RWPE1 (cell line): ENCODE data around the gene UTS2R.
"Not testable (repeated sequence)": the region's sequence is repeated elsewhere in the genome, so short reads cannot be mapped to it uniquely, and the experiment has no call there.

Source experiments
- CTCF ChIA-PET: fragments of 350-600 bp; sonication (Branson Sonifier 250); formaldehyde crosslinking; extraction: SDS; loops from one replicate; lab custom pipeline; 2021; lab: Yijun Ruan, JAX
- POLR2A ChIA-PET: fragments of 400-600 bp; formaldehyde crosslinking; extraction: SDS; loops from one replicate; lab custom pipeline; 2020; ENCODE audit warnings: antibody characterized with exemption; ENCODE audit not compliant: low non-redundant PET; lab: Yijun Ruan, JAX
- DNase-seq: peaks from one replicate; pipeline ENCODE4 v3.0.0; 2012; ENCODE audit warnings: low spot score
- H3K27ac ChIP-seq: fragments of 450-650 bp; 2 replicates; pipeline ENCODE4 v1.5.1; 2017
- CTCF ChIP-seq: fragments of 450-650 bp; conservative IDR thresholded peaks from 2 replicates; pipeline ENCODE4 v1.5.1; 2017; ENCODE audit warnings: low read depth, mild to moderate bottlenecking

The UTS2R gene

GRCh38 chr17:82380860-82381702 is 9.5 kb downstream of the UTS2R start:
- ChIA-PET CTCF (no interaction called here), POLR2A (no interaction called here)
- TF ChIP-seq CTCF = no peak
- no peak for DNase-seq
- H3K27ac ChIP-seq = no peak overlapping the region

GRCh38 chr17:82381703-82382009 is 10.1 kb downstream of the UTS2R start:
- DNase-seq, H3K27ac ChIP-seq, POLR2A ChIA-PET: not testable (repeated sequence)
- CTCF ChIA-PET = interaction anchor here (0.6 kb wide), 1 partner anchor 200 kb away, joined by 3 read pairs; no protein-coding TSS in a partner anchor

GRCh38 chr17:82382220-82382932 is 10.8 kb downstream of the UTS2R start:
- H3K27ac ChIP-seq, POLR2A ChIA-PET, DNase-seq: not testable (repeated sequence)
- CTCF ChIA-PET = interaction anchor here (0.6 kb wide), 1 partner anchor 199 kb away, joined by 3 read pairs; no protein-coding TSS in a partner anchor

GRCh38 chr17:82382933-82383255 is 11.3 kb downstream of the UTS2R start:
- ChIA-PET POLR2A (no interaction called here), CTCF (no interaction called here)
- no peak for DNase-seq
- no peak overlapping the region for H3K27ac ChIP-seq
- TF ChIP-seq CTCF = no peak

- H3K27ac ChIP-seq = peak overlapping the region; percentile 74; the same call in 1 of the 2 replicates
- ChIA-PET CTCF (interaction anchor here (0.5 to 1.2 kb wide), 3 partner anchors 13 to 584 kb away, joined by 3 to 4 read pairs (median 3); no protein-coding TSS in a partner anchor), POLR2A (no interaction called here)
- DNase-seq = no peak
- no peak for TF ChIP-seq CTCF
Measured at GRCh38 chr17:82383411-82383810, 11.8 kb downstream of the UTS2R start.

GRCh38 chr17:82384051-82384729 is 12.6 kb downstream of the UTS2R start:
- peak overlapping the region; percentile 74 for H3K27ac ChIP-seq
- ChIA-PET CTCF (interaction anchor here (0.5 to 1.2 kb wide), 8 partner anchors 11 to 583 kb away, joined by 3 to 6 read pairs (median 3); partner anchors contain the start of gene UTS2R), POLR2A (no interaction called here)
- no peak for DNase-seq
- no peak for TF ChIP-seq CTCF

- peak; percentile 92 for DNase-seq
- peak; percentile 70 for TF ChIP-seq CTCF
- ChIA-PET CTCF (interaction anchor here (0.6 to 1.2 kb wide), 9 partner anchors 9 to 369 kb away, joined by 3 to 6 read pairs (median 3); partner anchors contain the start of gene UTS2R), POLR2A (no interaction called here)
- peak overlapping the region; percentile 74 for H3K27ac ChIP-seq
Measured at GRCh38 chr17:82384730-82385481, 13.3 kb downstream of the UTS2R start.
